HFFc6 (cell line): ENCODE results near the gene IL1RAPL2. TPM values are rescaled to one million over a fixed set of nuclear protein-coding genes. Genes with fewer than 3 reads are reported as not detected.

Source experiments
- DNase-seq: peaks from one replicate; pipeline ENCODE4 v3.0.0-alpha.2; 2018
- H3K27ac Mint-ChIP-seq: 2 replicates; pipeline ENCODE4 v1.8.0; 2020; ENCODE audit warnings: mild to moderate bottlenecking, mixed read lengths
- H3K27me3 Mint-ChIP-seq: 2 replicates; pipeline ENCODE4 v1.8.0; 2021; ENCODE audit warnings: mild to moderate bottlenecking, moderate library complexity, mixed read lengths; ENCODE audit not compliant: insufficient read depth
- H3K36me3 Mint-ChIP-seq: 2 replicates; pipeline ENCODE4 v1.8.0; 2021; ENCODE audit warnings: low read depth, mixed read lengths
- H3K4me1 Mint-ChIP-seq: 2 replicates; pipeline ENCODE4 v1.8.0; 2020; ENCODE audit warnings: low read depth, mixed read lengths
- H3K4me3 Mint-ChIP-seq: 2 replicates; pipeline ENCODE4 v1.8.0; 2020; ENCODE audit warnings: mild to moderate bottlenecking, moderate library complexity, mixed read lengths
- H3K9me3 Mint-ChIP-seq: 2 replicates; pipeline ENCODE4 v1.8.0; 2020; ENCODE audit warnings: mild to moderate bottlenecking, mixed read lengths
- total RNA-seq, 6 experiments: library from RNA; stranded (reverse); fragmentation: NEBNext Ultra II Directional; extraction: Animal tissue kit (Norgen Biotek cat#: 25700); gene quantifications; 2 replicates in 1 of 6; 3 replicates in 5 of 6; pipeline ENCODE4 v1.2.3, GENCODE V29; 2021
- TF ChIP-seq, protein P1 (sequence below): fragments of 200-600 bp; sonication (generic); IDR thresholded peaks from 2 replicates; pipeline ENCODE4 v1.5.0; 2021; ENCODE audit warnings: antibody characterized with exemption, mild to moderate bottlenecking

Gene IL1RAPL2
- total RNA-seq, 6 experiments from 2014 or later, result 0.33 TPM; not detected in 5

GRCh38 chrX:105375816-105376215 is 809.8 kb downstream of the IL1RAPL2 start:
- TF ChIP-seq, protein P1, sequence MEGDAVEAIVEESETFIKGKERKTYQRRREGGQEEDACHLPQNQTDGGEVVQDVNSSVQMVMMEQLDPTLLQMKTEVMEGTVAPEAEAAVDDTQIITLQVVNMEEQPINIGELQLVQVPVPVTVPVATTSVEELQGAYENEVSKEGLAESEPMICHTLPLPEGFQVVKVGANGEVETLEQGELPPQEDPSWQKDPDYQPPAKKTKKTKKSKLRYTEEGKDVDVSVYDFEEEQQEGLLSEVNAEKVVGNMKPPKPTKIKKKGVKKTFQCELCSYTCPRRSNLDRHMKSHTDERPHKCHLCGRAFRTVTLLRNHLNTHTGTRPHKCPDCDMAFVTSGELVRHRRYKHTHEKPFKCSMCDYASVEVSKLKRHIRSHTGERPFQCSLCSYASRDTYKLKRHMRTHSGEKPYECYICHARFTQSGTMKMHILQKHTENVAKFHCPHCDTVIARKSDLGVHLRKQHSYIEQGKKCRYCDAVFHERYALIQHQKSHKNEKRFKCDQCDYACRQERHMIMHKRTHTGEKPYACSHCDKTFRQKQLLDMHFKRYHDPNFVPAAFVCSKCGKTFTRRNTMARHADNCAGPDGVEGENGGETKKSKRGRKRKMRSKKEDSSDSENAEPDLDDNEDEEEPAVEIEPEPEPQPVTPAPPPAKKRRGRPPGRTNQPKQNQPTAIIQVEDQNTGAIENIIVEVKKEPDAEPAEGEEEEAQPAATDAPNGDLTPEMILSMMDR, result no peak
- no peak overlapping the region for H3K27ac Mint-ChIP-seq
- H3K4me1 Mint-ChIP-seq, result no peaks in the 10 kb centered on the region
- H3K27me3 Mint-ChIP-seq, result no peaks in the 10 kb centered on the region
- H3K36me3 Mint-ChIP-seq, result no peaks in the 10 kb centered on the region
- H3K4me3 Mint-ChIP-seq, result no peak overlapping the region
- H3K9me3 Mint-ChIP-seq, result no peaks in the 10 kb centered on the region; the same call in 1 of the 2 replicates
- DNase-seq, result peak; percentile 35

DNA sequence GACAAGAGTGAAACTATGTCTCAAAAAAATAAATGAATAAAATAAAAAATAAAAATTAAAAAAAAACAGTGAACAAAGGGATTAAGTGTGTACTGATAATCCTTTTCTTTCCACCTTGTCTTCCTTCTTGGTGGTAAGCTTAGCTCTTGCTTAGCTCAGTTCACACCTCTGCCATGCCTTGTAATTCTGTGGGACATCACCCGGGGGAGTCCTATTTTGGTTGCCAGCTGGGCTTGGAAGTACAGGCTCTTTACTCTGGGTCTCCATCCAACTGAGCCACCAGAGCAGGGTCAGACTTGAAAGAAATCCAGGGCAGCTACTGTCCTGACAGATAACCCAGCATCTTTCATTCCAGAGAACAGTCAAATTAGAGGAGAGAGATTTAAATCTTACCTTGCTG is 858.7 kb downstream of the IL1RAPL2 start:
- Mint-ChIP-seq H3K9me3 (no peaks in the 10 kb centered on the region; the same call in 1 of the 2 replicates), H3K36me3 (no peaks in the 10 kb centered on the region), H3K27ac (no peak overlapping the region), H3K27me3 (no peaks in the 10 kb centered on the region), H3K4me1 (no peaks in the 10 kb centered on the region), H3K4me3 (no peak overlapping the region)
- no peak for DNase-seq
- TF ChIP-seq, protein P1, result no peak

DNA sequence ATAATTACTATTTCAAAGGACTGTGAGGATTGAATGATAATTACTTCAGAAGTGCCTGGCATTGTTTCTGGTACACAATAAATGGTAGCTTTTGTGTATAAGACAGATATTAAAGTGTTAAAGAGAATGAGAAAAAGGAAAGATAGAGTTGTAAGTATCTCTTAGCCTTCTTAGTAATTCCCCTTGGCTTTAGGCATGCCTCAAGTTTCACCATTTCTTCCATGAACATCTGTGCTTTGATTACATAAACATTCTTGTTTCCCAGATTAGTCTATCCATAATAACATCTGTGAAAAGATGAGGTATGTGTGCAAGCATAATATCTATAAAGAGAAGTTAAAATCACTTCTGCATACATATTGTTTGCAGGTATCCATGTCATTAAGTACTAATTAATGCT is 885.4 kb downstream of the IL1RAPL2 start:
- Mint-ChIP-seq H3K4me1 (no peaks in the 10 kb centered on the region), H3K4me3 (no peak overlapping the region), H3K9me3 (no peaks in the 10 kb centered on the region), H3K36me3 (no peaks in the 10 kb centered on the region; the same call in 1 of the 2 replicates), H3K27me3 (no peaks in the 10 kb centered on the region), H3K27ac (no peak overlapping the region)
- DNase-seq, result no peak
- TF ChIP-seq, protein P1, result no peak

- no peak overlapping the region for H3K27ac Mint-ChIP-seq
- no peaks in the 10 kb centered on the region for H3K27me3 Mint-ChIP-seq
- H3K4me3 Mint-ChIP-seq, result no peak overlapping the region
- no peaks in the 10 kb centered on the region for H3K9me3 Mint-ChIP-seq
- H3K36me3 Mint-ChIP-seq, result no peaks in the 10 kb centered on the region; the same call in 1 of the 2 replicates
- H3K4me1 Mint-ChIP-seq, result peaks cover 37% of the 10 kb centered on the region
- no peak for DNase-seq
- TF ChIP-seq, protein P1, result no peak
Observed at GRCh38 chrX:105458846-105459245, 892.8 kb downstream of the IL1RAPL2 start.

DNA sequence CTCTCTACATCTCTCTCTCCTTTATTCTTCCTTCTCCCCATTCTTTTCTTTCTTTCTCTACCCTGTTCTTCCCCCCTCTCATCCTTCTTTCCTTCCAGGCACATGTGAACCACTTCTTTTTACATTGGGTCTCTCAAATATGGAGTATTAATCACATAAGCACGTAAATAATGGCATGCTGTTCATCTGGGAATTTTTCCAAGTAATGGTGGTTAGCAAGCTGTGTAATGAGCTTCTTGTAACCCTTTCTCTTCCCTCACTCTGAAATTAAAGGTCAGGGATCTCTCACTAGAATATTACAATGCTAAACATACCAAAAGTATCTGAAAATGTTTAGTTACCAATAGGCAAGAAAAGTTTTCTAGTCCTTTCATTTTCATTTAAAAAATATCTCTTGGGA is 894.4 kb downstream of the IL1RAPL2 start:
- peaks cover 37% of the 10 kb centered on the region for H3K4me1 Mint-ChIP-seq
- peak overlapping the region; percentile 77; the same call in 1 of the 2 replicates for H3K27ac Mint-ChIP-seq

More for the DNA sequence above, 894.4 kb downstream of the IL1RAPL2 start:
- peak overlapping the region; percentile 43; the same call in 1 of the 2 replicates for H3K4me3 Mint-ChIP-seq
- TF ChIP-seq, protein P1, result no peak
- no peaks in the 10 kb centered on the region for H3K9me3 Mint-ChIP-seq
- no peaks in the 10 kb centered on the region; the same call in 1 of the 2 replicates for H3K36me3 Mint-ChIP-seq
- DNase-seq, result peak; percentile 38
- no peaks in the 10 kb centered on the region for H3K27me3 Mint-ChIP-seq
